ENCODE results near the gene SP6. TPM values are rescaled to one million over a fixed set of nuclear protein-coding genes. Genes with fewer than 3 reads are reported as not detected.

The SP6 gene
- total and polyA plus RNA-seq, 8 donors: 0.31 to 3.0 (median 0.38) TPM; not detected in 3

DNA sequence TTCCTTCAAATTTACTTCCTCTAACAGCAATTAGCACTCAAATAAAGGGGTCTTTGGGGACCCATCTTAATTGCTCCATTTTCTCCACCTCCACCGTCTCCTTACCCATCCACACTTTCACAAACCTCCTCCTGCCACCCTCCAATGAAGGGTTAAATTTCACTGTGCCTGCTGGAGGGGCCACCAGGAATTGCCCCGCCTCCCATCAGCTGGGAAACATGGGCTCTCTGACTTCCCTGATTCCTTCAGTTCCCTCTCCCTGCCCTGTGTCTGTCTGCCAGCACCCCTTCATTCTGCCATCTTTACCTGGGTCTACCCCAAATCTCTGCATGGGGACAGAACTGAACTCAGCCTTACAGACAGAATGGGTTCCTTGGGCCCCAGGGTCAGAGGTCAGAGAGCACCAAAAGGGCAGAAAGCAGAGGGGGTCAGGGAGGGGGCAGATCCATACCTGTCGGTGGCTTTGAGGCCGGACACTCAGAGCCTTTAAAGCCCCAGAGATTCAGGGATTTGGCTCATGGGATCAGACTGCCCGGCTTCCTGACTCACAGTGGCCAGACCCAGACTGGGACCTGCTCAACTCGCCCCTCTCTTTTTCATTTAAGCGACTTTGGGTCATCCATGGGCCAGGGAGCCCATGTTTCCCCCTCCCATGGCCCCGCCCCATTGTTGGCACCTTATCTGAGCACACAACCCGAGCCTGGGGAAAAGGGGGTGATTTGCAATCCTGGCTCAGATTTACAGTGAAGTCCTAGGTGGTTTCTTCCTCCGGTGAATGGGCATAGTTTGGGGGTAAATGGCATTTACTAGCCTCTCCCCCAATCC is 27.5 kb upstream of the SP6 start:
- H3K4me1 ChIP-seq: peaks cover 0 to 17% (median 5%) of the 10 kb centered on the region in 4 donors

DNA sequence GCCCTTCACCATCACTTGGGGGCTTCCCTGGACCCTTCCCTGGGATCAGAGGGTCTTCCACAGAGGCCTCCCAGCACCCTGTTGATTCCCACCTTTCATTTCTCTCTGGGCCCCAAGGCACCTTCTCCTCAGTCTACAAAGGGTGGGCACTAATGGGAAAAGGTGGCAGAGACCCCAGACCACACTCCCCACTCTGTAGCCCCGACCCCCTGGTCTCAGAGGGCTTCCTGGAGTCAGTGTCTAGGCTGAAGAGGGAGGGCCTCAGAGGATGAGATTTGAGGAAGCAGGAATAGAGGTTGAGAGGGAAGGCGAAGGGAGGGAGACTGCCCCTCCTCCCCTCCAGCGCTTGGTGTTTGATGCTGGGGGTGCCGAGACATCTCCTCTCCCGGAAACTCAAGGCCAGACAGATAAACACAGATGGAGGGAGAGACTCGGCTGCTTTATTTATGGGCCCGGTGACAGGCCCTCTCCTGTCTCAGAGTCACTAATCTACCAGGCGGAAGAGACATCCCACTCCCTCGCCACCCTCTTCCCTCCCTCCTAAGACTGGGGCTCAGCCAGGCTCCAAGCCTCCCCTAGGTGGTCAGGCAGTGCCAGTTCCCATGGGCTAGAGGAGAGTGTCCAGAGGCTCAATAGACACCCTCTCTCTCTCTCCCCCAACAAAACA is 26.5 kb upstream of the SP6 start:
- TF ChIP-seq CTCF (IDR thresholded peaks at IDR 0.05) (no peak), POLR2AphosphoS5 (IDR thresholded peaks at IDR 0.05) (no peak), POLR2A (IDR thresholded peaks at IDR 0.05) (no peak), EP300 (IDR thresholded peaks at IDR 0.05) (no peak)
- H3K36me3 ChIP-seq: no peaks in the 10 kb centered on the region
- no peak overlapping the region for H3K27ac ChIP-seq
- no peak for DNase-seq
- no peak overlapping the region for H3K4me3 ChIP-seq
- WGBS, 5 donors: 47 to 67% (median 61%) methylated on average over 9 of the region's 9 CpGs
- intact Hi-C loops (cut with DNase I; ENCODE audit: low total_unique reads): no loop called here
- H3K4me1 ChIP-seq: peaks cover 0 to 12% (median 5%) of the 10 kb centered on the region in 4 donors
- H3K27me3 ChIP-seq: peaks cover 8 to 71% (median 29%) of the 10 kb centered on the region in 3 donors
- H3K9me3 ChIP-seq: no peaks in the 10 kb centered on the region

More for the DNA sequence above, 27.5 kb upstream of the SP6 start:
- TF ChIP-seq POLR2A (IDR thresholded peaks at IDR 0.05): no peak
- no peak for TF ChIP-seq EP300 (IDR thresholded peaks at IDR 0.05)
- no peak for TF ChIP-seq CTCF (IDR thresholded peaks at IDR 0.05)
- 42 to 47% (median 43%) methylated on average over 10 of the region's 10 CpGs for WGBS, 5 donors
- DNase-seq: no peak
- no peak overlapping the region for H3K4me3 ChIP-seq
- intact Hi-C loops (cut with DNase I; ENCODE audit: low total_unique reads): no loop called here
- no peak overlapping the region for H3K27ac ChIP-seq
- H3K36me3 ChIP-seq: no peaks in the 10 kb centered on the region
- H3K27me3 ChIP-seq: peaks cover 6 to 71% (median 20%) of the 10 kb centered on the region in 3 donors
- no peaks in the 10 kb centered on the region for H3K9me3 ChIP-seq

- intact Hi-C loops (cut with DNase I; ENCODE audit: low total_unique reads): no loop called here
- Histone ChIP-seq H3K9me3 (no peaks in the 10 kb centered on the region), H3K4me1 (peaks cover 0 to 9% (median 4%) of the 10 kb centered on the region in 4 donors), H3K4me3 (no peak overlapping the region), H3K27ac (no peak overlapping the region), H3K27me3 (peaks cover 13 to 92% (median 48%) of the 10 kb centered on the region in 3 donors), H3K36me3 (no peaks in the 10 kb centered on the region)
- no peak for DNase-seq
- TF ChIP-seq EP300 (IDR thresholded peaks at IDR 0.05) (no peak), POLR2AphosphoS5 (IDR thresholded peaks at IDR 0.05) (no peak), CTCF (IDR thresholded peaks at IDR 0.05) (no peak), POLR2A (IDR thresholded peaks at IDR 0.05) (no peak)
- 48 to 64% (median 59%) methylated on average over 11 of the region's 11 CpGs for WGBS, 5 donors
These were observed 24.3 kb upstream of the SP6 start for GRCh38 chr17:47875011-47875985.
